ENCODE results near the gene CFTR.
"Not testable (repeated sequence)": the region's sequence is repeated elsewhere in the genome, so short reads cannot be mapped to it uniquely, and the experiment has no call there.

The CFTR gene

DNA sequence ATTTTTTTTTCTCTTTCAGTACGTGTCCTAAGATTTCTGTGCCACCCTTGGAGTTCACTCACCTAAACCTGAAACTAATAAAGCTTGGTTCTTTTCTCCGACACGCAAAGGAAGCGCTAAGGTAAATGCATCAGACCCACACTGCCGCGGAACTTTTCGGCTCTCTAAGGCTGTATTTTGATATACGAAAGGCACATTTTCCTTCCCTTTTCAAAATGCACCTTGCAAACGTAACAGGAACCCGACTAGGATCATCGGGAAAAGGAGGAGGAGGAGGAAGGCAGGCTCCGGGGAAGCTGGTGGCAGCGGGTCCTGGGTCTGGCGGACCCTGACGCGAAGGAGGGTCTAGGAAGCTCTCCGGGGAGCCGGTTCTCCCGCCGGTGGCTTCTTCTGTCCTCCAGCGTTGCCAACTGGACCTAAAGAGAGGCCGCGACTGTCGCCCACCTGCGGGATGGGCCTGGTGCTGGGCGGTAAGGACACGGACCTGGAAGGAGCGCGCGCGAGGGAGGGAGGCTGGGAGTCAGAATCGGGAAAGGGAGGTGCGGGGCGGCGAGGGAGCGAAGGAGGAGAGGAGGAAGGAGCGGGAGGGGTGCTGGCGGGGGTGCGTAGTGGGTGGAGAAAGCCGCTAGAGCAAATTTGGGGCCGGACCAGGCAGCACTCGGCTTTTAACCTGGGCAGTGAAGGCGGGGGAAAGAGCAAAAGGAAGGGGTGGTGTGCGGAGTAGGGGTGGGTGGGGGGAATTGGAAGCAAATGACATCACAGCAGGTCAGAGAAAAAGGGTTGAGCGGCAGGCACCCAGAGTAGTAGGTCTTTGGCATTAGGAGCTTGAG, at the start of gene CFTR:
Gene CFTR (plus strand): TSS at position 801 of the 830 bp plus-strand sequence. CDS start 70 bp downstream, outside the sequence.
- no peak for DNase-seq

DNA sequence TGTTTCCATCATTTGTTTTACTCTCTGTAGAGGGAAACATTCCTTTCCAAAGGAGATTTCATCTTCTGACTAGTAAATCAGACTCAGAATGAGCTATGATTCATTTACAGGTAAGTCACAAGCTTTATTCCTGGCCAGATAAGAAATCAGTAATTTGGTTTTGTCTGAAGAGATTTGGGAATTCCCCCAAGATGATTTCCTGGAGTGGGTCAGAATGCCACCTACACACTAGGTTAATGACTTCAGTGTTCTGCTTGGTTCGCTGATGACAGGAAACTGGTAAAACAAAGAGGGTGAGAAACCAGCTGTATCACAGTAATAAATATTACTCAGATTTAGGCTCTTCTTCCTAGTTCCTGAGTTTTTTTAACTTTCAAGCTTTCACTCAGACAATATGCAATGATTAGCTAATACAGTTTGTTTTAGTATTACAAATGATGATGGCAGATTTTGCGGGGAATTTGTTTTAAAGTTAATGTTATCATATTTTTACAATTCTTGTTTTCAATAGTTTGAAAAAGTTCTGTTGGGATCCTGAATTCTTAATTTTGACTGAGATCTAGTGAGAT, 44.3 kb upstream of the CFTR start:
- no peak for DNase-seq

DNA sequence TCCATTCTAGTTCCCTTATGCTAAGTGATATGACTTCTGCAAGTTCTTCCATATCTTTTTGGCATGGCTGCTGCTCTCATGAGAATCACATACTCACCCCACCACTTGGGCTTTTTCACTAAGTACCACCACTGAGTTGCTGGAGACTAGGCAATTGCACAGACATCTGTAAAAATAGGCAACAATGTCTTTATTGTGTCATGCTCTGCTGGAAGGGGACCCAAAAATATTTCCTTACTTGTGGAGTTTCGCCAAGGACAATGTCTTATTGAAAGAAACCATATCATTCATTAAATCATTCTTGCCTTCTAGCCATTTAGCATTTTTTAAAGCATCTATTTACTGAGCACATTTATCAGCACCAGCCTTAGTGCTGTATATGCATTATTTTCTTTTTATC, 35.2 kb upstream of the CFTR start:
- no peak for DNase-seq

DNA sequence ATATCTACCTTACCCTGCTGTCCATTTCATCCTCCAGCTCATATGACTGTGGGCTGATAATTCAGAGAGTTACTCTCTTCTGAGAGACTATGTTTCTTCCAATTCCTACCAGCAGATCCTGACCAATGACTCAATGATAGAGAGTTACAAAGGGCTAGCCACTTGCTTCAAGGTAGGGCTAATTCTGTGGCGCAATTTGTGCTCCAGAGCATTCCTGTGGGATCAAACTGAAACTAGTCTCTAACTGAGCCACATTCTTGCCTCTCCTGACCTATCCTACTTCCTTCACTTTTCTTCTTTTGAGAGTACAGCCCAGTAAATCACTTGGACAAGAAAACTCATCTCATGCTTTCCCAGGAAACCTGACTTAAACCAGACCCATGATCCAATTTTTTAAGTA, 34.6 kb upstream of the CFTR start:
- no peak for DNase-seq

DNA sequence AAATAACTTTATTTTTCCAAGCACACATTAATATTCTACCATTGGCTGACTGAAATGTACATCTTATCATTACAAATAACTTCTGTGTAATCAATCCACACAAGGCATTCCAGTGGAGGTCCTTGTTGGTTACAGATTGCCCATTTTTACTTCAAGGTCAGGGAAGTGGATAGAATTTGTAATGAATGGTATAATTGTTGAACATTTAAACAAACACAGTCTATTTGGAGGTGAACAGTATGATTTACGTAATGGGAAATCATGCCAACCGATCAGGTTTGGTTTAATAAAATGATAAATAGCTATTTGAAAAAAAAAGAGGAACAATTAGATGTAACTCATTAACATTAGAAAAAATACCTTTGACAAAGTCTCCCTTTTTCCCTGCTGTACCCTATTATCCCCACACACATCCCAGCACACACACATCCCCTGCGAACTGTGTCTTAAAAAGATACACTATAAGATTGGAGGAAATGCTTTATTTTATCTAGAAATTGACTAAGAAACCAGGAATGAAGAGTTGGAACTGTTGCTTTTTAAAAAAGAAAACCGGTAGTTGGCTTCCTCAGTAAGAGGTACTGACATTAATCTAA, 33.5 kb upstream of the CFTR start:
- no peak for DNase-seq

DNA sequence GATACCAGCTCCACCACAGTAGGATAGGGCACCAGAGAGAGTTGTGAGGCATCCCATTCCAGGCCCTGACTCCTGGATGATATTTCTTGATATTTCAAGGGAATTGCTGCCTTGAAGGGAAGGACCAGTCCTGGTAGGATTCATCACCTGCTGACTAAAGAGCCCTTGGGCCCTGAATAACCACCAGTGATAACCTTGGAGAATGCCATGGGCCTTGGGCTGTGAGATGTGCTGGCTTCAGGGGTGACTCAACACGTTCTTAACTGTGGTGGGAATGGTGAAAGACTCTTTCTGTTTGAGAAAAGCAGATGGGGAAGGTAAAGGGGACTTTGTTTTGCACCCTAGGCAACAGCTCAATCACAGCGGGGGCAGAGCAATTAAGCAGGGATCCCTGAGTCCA, 31.2 kb upstream of the CFTR start:
- DNase-seq = no peak

DNA sequence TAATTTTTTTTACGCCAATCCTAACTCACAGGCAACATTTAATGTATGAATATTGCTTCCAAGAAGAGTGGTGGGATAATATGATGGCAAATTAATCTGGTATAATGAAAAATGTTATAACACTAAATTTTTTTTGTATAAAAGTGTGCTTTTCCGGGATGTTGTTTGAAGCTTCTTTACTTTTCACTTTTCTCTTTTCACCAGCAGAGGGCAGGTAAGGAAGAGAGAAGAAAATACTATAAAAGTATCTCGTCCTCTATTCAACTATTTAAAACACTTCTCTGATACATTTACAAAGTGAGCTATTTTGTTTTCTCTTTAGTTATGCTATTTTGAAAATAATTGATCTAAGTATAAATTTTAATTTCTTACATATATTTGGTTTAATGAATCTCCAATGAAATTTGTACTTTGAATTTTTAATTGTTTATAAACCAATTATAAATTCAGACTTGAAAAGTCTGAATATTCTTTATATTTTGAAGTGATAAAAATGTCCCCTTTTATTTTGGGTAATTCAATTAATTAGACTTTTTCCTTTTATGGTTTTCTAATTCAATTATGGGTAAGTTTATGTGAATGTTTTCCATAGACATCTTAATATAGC, 20.7 kb upstream of the CFTR start:
- DNase-seq = no peak

DNA sequence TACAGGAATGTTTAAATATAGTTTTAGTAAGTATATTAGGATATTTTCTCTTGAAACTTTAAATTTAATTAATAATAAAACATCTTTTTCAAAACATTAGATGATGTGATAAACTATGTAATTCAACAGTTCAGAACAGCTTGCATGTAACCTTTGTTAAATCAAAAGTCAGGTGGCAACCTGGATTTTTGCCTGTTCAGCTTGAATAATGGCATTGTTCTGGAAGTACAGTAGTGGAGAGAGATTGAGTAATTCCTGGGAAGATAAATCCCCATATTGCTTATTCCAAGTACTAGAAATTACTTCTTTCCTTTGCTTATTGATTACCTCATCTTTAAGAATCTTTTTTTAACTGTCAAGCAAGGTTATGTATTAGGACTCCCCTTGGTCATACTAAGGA, 20.1 kb upstream of the CFTR start:
- no peak for DNase-seq

DNA sequence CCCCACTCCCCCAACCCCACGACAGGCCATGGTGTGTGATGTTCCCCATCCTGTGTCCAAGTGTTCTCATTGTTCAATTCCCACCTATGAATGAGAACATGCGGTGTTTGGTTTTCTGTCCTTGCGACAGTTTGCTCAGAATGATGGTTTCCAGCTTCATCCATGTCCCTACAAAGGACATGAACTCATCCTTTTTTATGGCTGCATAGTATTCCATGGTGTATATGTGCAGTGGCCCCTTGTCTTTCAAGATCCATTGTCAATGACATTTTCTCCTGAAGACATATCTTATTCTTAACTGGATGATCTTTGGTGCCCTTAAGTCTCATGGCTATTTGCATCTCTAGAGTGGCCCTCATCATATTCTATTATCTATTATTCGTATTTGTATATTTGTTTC, 19.0 kb upstream of the CFTR start:
- DNase-seq = not testable (repeated sequence)

DNA sequence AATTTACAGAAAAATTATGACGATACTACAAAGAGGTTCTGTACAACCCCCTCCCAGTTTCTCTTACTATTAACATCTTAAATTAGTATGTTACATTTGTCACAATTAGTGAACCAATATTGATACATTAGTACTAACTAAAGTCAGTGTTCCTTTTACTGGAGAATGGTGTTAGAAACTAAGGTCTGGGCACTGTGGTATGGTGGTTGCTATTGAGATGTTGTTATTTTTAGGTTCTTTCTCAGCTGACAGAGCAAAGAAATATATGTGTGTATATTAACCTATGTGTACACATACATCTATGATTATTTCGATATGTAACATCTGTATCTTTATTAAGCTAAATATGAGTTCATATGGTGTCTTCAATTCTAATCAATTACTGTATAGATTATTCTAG, 11.7 kb upstream of the CFTR start:
- no peak for DNase-seq

DNA sequence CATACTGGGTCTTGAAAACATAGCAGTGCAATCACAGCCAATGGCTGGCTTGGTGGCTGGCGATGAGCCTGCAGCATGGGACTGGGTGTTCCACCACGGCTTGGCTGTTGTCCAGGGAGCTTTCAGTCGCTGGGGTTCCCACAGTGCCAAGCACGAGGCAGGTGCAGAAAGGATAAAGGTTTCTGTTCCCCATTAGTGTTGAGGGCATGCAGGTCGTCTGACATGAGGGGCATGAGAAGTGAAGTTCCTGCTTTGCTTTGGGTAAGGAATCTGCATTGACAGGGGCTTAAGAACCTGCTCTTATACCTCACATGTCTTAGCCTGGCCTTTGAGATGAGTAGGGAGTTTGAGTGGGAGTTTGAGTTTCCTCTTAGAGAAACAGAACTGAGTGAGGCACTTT, 9.0 kb upstream of the CFTR start:
- DNase-seq = no peak

DNA sequence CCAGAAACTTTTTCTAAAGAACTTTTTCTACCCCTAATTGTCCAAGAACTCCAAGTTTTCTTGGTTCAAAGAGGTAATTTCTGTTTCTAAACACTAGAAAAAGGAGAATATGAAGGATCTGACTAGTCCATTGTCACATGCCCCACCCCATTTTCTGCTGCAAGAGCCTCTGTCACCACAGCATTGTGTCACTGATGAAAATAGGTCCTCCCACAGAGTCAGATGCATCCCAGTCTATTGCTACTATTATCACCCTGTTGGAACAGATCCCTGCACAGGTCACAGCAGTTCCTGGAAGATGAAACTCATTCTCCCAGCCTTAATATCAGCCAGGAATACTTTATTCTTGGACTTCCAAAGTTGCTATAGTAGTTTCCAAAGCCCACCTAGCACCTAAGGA, 7.5 kb upstream of the CFTR start:
- DNase-seq = no peak

DNA sequence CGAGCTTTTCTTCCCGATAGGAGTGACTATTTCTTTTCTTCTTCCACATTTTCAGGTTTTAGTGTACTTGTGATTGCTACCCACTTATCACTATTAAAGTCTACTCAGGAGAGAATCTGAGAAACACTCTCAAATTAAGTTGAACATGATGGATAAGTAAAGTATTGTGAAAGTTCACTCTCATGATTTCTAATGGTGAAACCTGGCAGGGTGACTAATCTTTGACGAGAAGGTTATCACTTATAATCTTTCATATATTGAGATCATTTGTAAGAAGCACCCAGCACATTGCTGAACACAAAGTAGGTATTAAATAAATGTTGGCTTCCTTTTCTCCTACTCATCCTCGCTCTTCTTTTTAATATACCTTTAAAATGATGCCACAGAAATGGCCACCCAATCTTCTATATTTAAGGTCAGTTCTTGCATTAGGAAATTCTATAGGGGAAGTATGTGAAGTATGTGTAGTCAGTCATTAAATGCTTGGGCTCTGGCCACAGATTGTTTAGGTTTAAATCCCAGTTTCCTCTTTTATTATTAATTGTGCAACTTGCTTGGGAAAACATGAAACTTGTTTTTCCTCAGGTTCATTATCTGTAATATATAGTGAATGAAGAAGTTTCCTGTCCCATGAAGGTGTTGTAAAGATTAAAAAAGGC, 3.1 kb upstream of the CFTR start:
- no peak for DNase-seq

DNA sequence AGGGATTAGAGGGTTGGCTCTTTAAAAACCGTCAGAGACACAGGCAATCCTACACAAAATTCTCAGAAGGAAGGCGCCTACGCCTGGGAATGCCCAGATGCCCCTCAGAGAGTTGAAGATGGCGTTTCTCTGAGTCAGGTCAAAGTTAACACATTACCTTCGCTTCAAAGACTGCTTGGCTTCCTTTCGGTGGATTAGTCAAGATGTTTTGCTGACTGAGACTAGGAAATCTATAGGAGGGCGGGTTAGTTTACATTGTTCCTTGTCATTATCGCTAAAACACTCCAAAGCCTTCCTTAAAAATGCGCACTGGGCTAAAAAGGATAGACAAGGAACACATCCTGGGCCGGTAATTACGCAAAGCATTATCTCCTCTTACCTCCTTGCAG, 995 bp upstream of the CFTR start:
- no peak for DNase-seq

DNA sequence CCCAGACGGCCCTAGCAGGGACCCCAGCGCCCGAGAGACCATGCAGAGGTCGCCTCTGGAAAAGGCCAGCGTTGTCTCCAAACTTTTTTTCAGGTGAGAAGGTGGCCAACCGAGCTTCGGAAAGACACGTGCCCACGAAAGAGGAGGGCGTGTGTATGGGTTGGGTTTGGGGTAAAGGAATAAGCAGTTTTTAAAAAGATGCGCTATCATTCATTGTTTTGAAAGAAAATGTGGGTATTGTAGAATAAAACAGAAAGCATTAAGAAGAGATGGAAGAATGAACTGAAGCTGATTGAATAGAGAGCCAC, 184 bp downstream of the CFTR start:
- DNase-seq = no peak

DNA sequence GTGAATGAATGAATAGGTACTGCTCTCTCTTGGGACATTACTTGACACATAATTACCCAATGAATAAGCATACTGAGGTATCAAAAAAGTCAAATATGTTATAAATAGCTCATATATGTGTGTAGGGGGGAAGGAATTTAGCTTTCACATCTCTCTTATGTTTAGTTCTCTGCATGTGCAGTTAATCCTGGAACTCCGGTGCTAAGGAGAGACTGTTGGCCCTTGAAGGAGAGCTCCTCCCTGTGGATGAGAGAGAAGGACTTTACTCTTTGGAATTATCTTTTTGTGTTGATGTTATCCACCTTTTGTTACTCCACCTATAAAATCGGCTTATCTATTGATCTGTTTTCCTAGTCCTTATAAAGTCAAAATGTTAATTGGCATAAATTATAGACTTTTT, 1.2 kb downstream of the CFTR start:
- no peak for DNase-seq

DNA sequence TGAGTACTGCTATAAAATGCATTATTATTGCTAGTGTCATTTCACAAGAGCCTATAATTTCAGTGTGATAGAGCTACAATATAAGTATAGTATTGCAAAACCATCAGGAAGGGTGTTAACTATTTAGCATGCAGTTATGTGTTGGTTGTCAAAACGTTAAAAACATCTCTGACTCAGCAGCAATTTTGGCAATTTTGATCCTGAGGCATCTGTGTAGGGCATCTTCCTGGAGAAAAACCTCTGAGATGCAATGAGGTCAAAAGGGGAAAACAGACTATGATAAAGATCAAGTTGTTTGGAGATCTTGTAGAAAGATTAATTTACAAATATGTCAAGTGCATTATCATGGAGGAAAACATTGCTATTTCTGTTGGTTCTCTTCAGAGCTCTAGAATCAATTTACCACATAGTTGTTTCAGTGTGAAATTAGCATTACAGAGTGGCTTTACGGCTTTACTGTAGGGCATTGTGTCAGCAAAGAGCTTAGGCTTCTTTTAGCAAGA, 5.3 kb downstream of the CFTR start:
- no peak for DNase-seq

DNA sequence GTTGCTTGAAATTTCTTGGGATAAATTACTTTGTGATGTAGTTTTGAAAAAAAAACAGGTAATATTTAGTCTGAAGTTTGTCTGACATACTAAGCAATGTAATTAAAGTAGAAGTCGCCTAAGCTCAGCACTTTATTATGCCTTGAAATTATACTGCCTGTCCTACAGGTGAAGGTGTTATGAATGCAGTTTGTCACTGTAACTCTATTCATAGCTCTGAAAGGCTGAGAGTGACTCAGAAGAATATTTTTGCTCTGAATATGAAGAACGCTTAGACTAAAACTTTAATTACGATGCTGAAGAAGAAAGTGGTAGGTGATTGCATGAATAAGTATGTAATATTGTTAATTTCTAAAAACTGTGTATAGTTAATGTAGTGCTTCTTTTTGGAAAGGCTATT, 9.2 kb downstream of the CFTR start:
- no peak for DNase-seq

DNA sequence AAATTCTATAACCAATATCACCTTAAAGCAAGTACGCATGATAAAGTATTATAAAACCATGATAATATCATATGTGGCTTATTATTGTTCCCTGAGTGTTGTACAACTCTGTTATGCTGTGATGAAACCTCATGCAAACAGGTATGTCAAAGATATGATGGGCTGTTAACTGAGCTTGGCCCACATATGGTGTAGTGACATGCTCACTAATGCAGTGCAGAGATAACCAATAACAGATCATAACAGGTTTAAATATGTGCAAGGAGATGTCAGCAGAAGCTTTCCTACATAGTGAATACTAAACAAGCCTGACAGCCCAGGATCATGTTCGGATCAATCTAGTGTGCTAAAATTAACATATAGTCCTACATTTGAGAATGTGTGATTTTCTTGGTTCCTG, 9.6 kb downstream of the CFTR start:
- no peak for DNase-seq

DNA sequence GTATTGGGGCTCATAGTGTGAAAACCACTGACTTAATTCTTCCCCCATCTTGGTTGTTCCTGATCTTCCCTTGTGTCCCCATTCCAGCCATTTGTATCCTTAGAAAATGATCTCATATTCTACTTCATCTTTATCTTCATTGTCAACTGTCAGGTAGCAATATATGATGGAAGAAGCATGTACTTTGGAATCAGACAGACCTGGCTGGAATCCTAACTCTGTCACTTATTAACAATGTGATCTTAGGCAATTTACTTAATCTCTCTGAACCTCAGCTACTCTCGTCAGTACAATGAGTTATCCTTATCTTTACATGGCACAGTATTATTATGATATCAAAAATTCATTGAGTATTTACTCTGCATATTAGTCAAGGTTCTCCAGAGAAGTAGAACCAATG, 10.1 kb downstream of the CFTR start:
- DNase-seq = no peak

DNA sequence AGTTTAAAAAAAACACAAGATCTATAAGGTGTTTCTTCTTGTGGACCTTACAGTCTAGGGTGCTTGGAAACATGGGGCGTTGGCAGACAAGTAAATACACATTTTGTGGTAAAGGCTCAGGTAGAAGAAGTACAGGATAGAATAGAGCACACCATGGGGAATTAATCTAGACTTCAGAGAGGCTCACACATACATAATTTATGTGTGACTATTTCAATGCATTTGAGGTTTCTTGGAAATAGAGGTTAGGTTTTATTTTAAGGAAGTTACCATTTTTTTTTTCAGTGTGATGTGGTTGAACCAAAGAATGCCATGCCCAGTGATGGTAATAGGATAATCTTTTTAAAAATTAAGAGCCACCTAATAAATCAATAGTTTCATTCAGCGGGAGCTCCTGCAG, 12.8 kb downstream of the CFTR start:
- DNase-seq = no peak

DNA sequence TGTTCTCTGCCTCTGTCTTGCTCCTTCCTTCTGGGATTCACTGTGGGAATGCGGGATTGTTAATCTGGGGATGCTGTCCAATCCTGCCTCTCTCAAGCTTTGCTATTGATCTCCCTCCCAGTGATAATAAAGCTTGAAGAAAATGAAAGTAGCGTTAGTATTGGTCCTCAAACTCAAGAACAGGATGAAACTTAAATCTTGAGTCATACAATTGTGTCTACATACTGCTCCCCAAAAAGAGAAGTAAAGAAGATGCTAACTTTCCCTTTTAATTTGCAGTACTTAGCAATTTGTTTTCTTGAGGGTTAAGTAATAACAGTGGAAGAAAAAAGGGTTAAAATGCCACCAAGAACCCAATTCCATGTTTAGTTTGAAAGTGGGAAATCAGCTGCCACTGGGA, 13.6 kb downstream of the CFTR start:
- DNase-seq = no peak

DNA sequence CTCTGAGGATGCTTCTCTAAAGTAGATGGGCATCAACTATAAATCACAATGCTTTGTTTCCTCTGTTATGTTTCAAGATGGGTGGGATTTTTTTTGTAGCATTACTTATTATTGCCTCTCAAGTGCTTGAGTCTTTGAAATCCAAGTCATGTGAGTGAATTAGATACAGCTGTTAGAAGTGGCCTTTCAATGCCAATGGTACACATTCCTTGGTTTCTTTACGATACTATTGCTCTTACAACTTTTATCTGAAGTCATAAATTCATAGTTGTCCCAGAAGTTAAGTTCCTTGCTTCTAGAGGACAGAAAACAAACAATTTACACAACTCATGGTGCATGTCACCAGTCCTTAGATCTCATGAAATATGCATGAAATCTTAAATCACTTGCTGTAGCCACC, 15.5 kb downstream of the CFTR start:
- DNase-seq = no peak

DNA sequence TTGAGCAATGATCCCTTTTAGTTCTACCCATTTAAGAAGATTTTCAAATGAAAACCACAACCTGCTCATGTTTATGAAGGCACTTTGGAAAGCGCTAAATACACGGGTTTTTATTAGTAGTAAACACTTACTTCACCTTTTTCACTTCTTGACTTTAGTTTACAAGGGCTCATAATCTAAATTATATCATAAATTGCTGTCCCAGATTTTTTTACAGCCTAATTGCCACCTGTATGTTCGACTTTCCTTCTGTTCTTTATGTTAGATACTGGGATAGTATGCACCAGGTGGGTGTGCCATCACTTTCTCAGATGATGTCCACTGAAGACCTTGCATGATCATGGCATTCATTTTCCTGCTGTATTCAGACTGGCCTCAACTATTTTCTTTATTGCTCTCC, 22.5 kb downstream of the CFTR start:
- DNase-seq = no peak
